SKM-1 (cell line): ENCODE results near the gene ULBP3.
"Not testable (repeated sequence)": the region's sequence is repeated elsewhere in the genome, so short reads cannot be mapped to it uniquely, and the experiment has no call there.

ENCODE experiments used
- DNase-seq: peaks from one replicate; lab custom pipeline; 2025; ENCODE audit not compliant: unreplicated experiment; lab: John Stamatoyannopoulos, UW

ULBP3 gene

DNA sequence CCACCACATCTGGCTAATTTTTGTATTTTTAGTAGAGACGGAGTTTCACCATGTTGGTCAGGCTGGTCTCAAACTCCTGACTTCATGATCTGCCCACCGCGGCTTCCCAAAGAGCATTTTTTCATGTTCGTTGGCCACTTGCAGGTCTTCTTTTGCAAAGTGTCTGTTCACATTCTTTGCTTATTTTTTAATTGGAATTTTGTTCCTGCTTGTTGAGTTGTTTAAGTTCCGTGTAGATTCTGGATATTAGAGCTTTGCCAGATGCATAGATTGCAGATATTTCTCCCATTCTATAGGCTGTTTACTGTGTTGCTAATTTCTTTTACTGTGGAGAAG, 51.8 kb downstream of the ULBP3 start:
- DNase-seq, result not testable (repeated sequence)

DNA sequence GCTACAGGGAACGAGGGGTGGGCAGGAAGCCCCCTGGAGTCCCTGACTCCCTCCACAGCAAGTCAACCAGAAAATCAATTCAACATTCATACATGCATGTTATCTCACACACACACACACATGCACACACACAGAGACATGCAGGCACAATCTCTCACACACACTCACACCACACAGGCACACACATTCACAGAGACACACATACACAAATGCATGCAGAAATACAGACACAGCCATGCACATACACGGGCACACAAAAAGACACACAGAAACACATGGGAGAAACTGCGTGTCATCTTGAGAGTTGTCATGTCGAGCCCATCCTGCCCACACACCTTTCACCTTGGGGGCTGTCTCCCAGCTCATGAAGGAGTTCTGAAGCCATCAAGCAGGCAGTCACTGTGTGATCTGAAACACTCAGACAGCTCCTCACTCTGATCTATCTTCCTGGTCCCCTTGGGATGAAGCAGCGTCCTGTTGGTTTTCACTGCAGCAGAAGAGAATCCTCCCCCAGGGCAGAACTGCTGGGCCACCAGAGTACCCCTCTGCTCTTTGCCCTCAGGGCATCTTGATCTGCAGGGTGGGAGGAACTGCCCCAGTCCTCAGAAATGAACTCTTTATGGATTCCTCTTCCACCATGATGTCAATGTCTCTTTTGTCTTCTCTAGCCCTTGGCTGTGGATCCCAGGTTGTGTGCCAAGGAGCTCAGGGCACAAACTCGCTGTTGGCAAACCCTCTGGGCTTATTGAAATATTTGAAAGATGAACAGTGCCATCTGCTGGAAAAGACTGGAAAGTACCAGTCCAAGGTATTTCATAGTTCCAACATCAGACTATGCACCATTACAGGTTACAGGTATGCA, 52.4 kb downstream of the ULBP3 start:
- DNase-seq, result peak; percentile 8

DNA sequence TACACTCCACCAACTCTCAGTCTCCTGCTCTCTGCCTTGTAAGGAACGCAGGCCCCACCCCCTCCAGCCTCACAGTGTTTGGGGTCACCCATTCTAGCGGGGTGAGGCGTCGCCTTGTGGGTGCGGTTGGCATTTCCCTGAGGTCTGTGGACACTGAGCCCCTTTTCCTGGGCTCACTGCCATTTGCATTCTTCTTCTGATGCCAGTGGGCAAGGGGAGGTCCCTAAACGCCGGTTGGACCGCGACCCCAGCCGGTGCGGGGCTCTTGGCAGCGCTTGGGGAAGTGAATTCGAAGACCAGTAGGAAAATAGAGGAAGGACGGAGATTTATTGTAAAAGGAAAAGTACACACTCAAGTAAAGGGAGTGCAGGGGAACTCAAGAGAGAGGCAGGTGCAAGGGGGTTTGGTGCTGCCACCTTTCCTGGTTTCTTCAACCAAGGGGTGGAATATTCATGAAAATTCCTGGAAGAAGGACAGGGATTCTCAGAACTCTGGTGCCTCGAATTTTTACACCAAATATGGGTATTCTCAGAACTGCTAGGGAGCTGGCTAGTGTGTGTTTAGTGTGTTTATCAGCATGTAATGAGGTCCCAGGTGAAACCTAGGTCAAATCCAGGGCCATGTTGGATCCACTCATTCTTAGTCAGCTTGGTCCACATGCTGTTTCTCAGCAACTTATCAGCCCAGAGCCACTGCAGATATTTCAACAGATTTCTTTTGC, 53.5 kb downstream of the ULBP3 start:
- not testable (repeated sequence) for DNase-seq

DNA sequence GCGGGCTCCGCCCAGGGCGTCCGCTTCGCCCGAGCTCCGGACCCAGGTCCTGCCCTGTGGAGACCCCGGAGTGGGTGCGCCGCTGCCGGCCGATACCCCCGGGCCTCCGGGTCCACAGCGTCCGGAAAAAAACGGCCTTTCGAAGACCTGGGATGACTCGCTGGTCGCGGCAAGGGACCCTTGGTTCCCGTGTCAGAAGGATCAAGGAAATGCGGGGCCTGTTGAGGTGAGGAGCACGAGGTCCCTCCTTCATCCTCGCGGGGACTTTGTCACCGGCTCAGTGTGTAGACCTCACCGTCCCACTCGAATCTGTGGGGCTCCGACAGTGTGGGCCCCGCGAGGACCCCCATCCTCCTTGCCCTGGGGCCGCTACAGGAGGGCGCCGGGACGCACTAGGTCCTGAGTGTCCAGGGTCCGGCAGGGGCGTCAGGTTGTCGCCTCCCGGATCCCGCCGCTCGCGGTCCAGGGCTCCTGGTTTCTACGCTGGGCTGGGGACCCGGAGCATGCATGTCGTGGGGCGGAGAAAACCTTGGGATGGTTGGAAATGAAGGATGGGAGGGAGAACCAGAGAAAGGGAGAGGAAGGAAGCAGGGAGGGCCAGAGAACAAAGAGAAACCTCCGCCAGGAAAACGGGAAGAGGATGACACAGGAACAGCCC, 54.2 kb downstream of the ULBP3 start:
- DNase-seq, result not testable (repeated sequence)

DNA sequence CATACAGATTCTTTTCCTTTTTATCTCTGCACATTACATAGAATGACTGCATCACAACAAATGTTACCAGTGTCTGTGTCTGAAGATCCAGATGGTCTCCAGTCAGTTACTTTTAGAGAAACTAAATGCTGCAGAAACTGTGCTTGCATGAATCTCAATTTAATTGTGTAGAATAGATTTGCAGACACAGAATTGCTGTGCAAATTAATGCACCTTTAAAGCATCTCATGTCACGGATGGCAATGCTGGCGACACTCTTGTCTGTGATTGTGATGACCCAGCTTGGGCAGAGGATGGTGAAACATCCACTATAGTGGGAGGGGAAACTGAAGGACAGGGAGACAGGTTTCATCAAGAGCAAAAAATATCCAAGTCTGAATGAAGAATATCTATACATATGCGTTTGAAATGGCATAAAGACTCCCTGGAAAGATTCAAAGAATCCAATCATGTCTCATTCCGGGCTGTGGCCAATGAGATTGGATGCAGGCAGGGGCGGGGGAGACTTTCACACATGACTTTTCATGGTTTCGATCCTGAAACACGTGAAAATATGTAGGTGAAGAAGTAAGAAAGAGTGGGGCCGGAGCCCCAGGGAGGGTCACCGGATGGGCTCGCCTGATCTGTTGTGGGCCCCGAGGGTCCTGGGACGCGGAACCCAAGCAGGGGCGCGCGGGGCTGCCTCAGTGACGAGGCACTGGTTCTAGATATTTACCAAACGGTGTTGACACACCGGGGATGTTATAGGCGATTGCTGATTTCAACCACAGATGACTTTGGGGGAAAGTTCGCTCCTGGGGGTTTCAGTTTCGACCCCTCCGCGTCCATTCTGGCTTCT, 54.9 kb downstream of the ULBP3 start:
- not testable (repeated sequence) for DNase-seq

DNA sequence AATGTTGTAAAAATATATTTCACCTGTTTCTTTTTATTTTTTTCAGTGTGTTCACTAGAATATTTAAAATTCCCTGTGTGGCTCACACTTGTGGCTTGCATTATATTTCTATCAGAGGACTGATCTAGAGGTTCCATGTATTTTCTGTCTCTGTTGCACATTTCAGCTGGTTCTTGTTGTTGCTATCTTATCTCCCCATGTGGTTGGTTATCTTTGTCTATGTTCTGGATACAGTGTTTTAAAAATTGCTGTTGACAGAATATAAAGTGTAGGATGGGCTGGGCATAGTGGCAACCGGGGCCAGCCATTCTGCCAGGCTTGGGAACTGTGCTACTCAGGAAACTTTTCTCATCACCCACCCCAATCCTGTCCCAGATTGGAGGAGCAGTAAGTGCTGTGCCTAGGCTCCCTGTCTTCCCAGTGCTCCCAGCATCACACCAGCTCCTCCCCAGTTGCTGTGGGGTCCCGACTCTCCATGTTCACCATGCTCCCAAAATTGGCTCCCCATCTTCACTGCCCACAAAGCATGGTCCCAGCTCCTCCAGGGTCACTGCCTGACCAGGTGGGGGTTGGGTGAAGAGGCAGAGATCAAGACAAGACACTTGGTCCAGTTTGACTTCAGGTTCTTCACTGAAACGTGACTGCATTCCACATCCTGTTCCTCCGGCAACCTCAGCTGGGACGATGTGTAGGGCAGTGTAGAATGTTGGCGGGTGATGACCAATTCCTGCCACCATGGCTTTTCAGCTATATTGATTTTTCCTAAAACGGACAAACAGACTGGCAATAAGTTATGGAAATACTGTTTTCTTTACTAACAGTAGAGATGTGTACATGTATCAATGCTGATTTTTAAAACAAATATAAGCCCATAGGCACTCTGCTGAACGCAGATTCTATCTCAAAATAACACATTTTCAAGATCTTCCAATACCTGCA, 55.8 kb downstream of the ULBP3 start:
- DNase-seq, result not testable (repeated sequence)
